CD4-positive, alpha-beta T cell (primary cell): ENCODE results near the gene SEPTIN11. TPM values are rescaled to one million over a fixed set of nuclear protein-coding genes. Genes with fewer than 3 reads are reported as not detected.

Experiments used
- ATAC-seq: fragments of 200-7000 bp; cut with Tn5 transposase; one replicate; pipeline ENCODE4 v1.10.0; 2022; ENCODE audit warnings: mild to moderate bottlenecking; ENCODE audit not compliant: poor library complexity
- CTCF ChIA-PET: fragments of 350-600 bp; sonication (Branson Sonifier 250); formaldehyde crosslinking; loops from one replicate; lab custom pipeline; 2021; ENCODE audit warnings: antibody characterized with exemption, inconsistent platforms; lab: Charles Lee
- POLR2A ChIA-PET: fragments of 350-600 bp; sonication (Branson Sonifier 250); formaldehyde crosslinking; loops from one replicate; lab custom pipeline; 2021; ENCODE audit warnings: antibody characterized with exemption, inconsistent platforms; lab: Charles Lee
- DNase-seq, 14 experiments: peaks; one replicate each; pipeline ENCODE4 v3.0.0-alpha.2; 2013 to 2020; ENCODE audit warnings: mixed read lengths in 2 of 14
- H3K27ac ChIP-seq, 2 donors: one replicate each; pipeline versions ENCODE4 v1.5.1 to v1.7.0; 2013; ENCODE audit warnings: low read length in 2 of 2, low read depth in 1 of 2, mild to moderate bottlenecking in 1 of 2
- H3K27me3 ChIP-seq, 2 experiments: 1 replicate in 1 of 2; 2 replicates in 1 of 2; pipeline versions ENCODE4 v1.6.1 to v1.7.0; 2013; ENCODE audit warnings: low read length in 2 of 2, control low read depth in 1 of 2, mild to moderate bottlenecking in 1 of 2, moderate library complexity in 1 of 2; ENCODE audit not compliant: insufficient read depth in 2 of 2, control insufficient read depth in 1 of 2
- H3K36me3 ChIP-seq: one replicate; pipeline ENCODE4 v1.6.1; 2013; ENCODE audit warnings: low read length, control low read depth; ENCODE audit not compliant: insufficient read depth
- H3K4me1 ChIP-seq: one replicate; pipeline ENCODE4 v1.6.1; 2013; ENCODE audit warnings: low read length, control low read depth; ENCODE audit not compliant: insufficient read depth
- H3K4me3 ChIP-seq: one replicate; pipeline ENCODE4 v1.5.1; 2013; ENCODE audit warnings: mild to moderate bottlenecking, low read length, moderate library complexity
- H3K9me3 ChIP-seq, 2 experiments: 1 replicate in 1 of 2; 2 replicates in 1 of 2; pipeline versions ENCODE4 v1.6.1 to v1.7.0; 2013; ENCODE audit warnings: low read length in 2 of 2, mild to moderate bottlenecking in 2 of 2, control low read depth in 1 of 2, moderate library complexity in 1 of 2; ENCODE audit not compliant: control insufficient read depth in 1 of 2, insufficient read depth in 1 of 2
- H3K27ac Mint-ChIP-seq: one replicate; pipeline ENCODE4 v1.8.0; 2020; ENCODE audit warnings: mixed read lengths
- H3K27me3 Mint-ChIP-seq: one replicate; pipeline ENCODE4 v1.8.0; 2021; ENCODE audit warnings: mixed read lengths
- H3K36me3 Mint-ChIP-seq: one replicate; pipeline ENCODE4 v1.8.0; 2021; ENCODE audit warnings: low read depth, mixed read lengths
- H3K4me1 Mint-ChIP-seq: one replicate; pipeline ENCODE4 v1.8.0; 2021; ENCODE audit warnings: low read depth, mixed read lengths
- H3K4me3 Mint-ChIP-seq: one replicate; pipeline ENCODE4 v1.8.0; 2020; ENCODE audit warnings: mild to moderate bottlenecking, mixed read lengths
- H3K9me3 Mint-ChIP-seq: one replicate; pipeline ENCODE4 v1.8.0; 2020; ENCODE audit warnings: mixed read lengths
- intact Hi-C, 2 experiments: fragments of 100-400 bp; cut with DNase I in 1 of 2; cut with micrococcal nuclease in 1 of 2; formaldehyde crosslinking; loops; one replicate each; pipeline versions ENCODE4 v1.15.1 to v1.9.0; 2023 to 2025; cut with DNase I, micrococcal nuclease
- total RNA-seq, 174 experiments: library from RNA in 2 of 174; stranded (reverse) in 2 of 174; gene quantifications; one replicate each; pipeline ENCODE4 v1.2.3 and lab custom pipeline; 2021 to 2026
- TF ChIP-seq, protein P1 (sequence below): fragments of 200-600 bp; IDR thresholded peaks from one replicate; pipeline ENCODE4 v1.8.0; 2022; ENCODE audit warnings: antibody characterized with exemption, mild to moderate bottlenecking

SEPTIN11 gene
- total RNA-seq, 2 experiments from 2014 or later, result 8.1 to 9.4 TPM

DNA sequence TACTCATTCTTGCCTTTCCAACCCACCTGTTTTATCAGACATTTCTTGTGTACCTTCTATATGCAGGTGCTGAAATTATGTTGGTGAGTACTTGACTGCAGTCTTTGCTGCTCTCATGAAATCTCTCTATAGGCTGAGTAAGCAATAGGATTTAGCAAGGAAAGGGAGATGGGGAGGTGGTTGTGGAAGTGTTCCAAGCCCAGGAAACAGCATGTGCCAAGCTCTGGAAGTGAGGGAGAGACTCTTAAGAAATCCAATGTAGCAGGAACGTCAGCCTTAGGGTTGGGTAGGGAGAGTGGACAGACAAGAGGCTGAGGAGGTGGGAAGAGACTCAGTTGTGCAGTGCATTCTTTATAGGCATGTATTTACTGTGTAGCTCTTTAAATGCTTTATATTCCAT, 5.6 kb downstream of the SEPTIN11 start:
- POLR2A ChIA-PET, result no interaction called here

GRCh38 chr4:76957004-76957738, 7.6 kb downstream of the SEPTIN11 start:
- ATAC-seq (no peak), DNase-seq (no peak)
- ChIA-PET CTCF (no interaction called here), POLR2A (no interaction called here)
- Mint-ChIP-seq H3K27ac (no peak overlapping the region), H3K4me1 (peaks cover 30% of the 10 kb centered on the region), H3K27me3 (no peaks in the 10 kb centered on the region), H3K4me3 (no peak overlapping the region), H3K36me3 (no peaks in the 10 kb centered on the region), H3K9me3 (no peaks in the 10 kb centered on the region)
- H3K9me3 ChIP-seq, result no peaks in the 10 kb centered on the region
- no peak overlapping the region for H3K4me3 ChIP-seq
- H3K4me1 ChIP-seq, result no peaks in the 10 kb centered on the region
- intact Hi-C loops, result loop anchor here in 1 of 2 experiments (10.0 kb wide), 1 partner anchor 248 kb away; no protein-coding TSS in a partner anchor
- no peak overlapping the region for H3K27ac ChIP-seq
- no peaks in the 10 kb centered on the region for H3K27me3 ChIP-seq
- H3K36me3 ChIP-seq, result no peaks in the 10 kb centered on the region
- TF ChIP-seq, protein P1, sequence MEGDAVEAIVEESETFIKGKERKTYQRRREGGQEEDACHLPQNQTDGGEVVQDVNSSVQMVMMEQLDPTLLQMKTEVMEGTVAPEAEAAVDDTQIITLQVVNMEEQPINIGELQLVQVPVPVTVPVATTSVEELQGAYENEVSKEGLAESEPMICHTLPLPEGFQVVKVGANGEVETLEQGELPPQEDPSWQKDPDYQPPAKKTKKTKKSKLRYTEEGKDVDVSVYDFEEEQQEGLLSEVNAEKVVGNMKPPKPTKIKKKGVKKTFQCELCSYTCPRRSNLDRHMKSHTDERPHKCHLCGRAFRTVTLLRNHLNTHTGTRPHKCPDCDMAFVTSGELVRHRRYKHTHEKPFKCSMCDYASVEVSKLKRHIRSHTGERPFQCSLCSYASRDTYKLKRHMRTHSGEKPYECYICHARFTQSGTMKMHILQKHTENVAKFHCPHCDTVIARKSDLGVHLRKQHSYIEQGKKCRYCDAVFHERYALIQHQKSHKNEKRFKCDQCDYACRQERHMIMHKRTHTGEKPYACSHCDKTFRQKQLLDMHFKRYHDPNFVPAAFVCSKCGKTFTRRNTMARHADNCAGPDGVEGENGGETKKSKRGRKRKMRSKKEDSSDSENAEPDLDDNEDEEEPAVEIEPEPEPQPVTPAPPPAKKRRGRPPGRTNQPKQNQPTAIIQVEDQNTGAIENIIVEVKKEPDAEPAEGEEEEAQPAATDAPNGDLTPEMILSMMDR, result no peak

More for the DNA sequence above, 5.6 kb downstream of the SEPTIN11 start:
- peaks cover 4% of the 10 kb centered on the region for H3K36me3 Mint-ChIP-seq
- ATAC-seq, result no peak
- CTCF ChIA-PET, result interaction anchor here (1.2 kb wide), 1 partner anchor 35 kb away, joined by 4 read pairs; no protein-coding TSS in a partner anchor
- no peaks in the 10 kb centered on the region for H3K27me3 Mint-ChIP-seq
- intact Hi-C loops, result loop anchor here in 1 of 2 experiments (10.0 kb wide), 1 partner anchor 250 kb away; no protein-coding TSS in a partner anchor
- Histone ChIP-seq H3K27ac (no peak overlapping the region), H3K4me3 (no peak overlapping the region), H3K27me3 (no peaks in the 10 kb centered on the region), H3K4me1 (peaks cover 13% of the 10 kb centered on the region), H3K36me3 (no peaks in the 10 kb centered on the region), H3K9me3 (no peaks in the 10 kb centered on the region)
- TF ChIP-seq, protein P1, result no peak
- no peak overlapping the region for H3K4me3 Mint-ChIP-seq
- H3K27ac Mint-ChIP-seq, result no peak overlapping the region
- no peaks in the 10 kb centered on the region for H3K9me3 Mint-ChIP-seq
- H3K4me1 Mint-ChIP-seq, result peaks cover 31% of the 10 kb centered on the region
- no peak for DNase-seq

DNA sequence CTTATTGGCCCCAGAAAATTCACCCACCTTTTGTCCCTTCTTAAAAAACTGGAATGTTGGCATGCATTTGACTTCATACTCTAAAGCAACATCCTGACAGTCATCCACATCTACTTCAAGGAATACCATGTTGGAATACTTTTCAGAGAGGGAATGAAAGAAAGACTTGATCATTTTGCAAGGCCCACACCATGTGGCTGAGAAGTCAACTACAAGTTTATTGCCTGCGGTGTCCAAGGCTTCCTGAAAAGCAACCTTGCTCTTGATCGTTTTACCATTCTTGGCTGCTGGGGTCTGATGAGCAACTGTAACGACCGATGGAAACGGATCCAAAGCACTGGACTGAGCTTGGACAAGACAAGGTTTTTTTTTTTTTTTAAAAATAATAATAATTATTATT, 9.3 kb downstream of the SEPTIN11 start:
- TF ChIP-seq, protein P1, result no peak
- H3K36me3 ChIP-seq, result no peaks in the 10 kb centered on the region
- no peaks in the 10 kb centered on the region for H3K9me3 ChIP-seq
- H3K4me1 ChIP-seq, result no peaks in the 10 kb centered on the region
- Mint-ChIP-seq H3K9me3 (no peaks in the 10 kb centered on the region), H3K27me3 (no peaks in the 10 kb centered on the region), H3K36me3 (no peaks in the 10 kb centered on the region), H3K27ac (no peak overlapping the region), H3K4me1 (peaks cover 25% of the 10 kb centered on the region), H3K4me3 (no peak overlapping the region)
- no peak overlapping the region for H3K4me3 ChIP-seq
- no peaks in the 10 kb centered on the region for H3K27me3 ChIP-seq
- ChIA-PET CTCF (no interaction called here), POLR2A (interaction anchor here (0.7 kb wide), 1 partner anchor 1658 kb away, joined by 3 read pairs; no protein-coding TSS in a partner anchor)
- DNase-seq (no peak), ATAC-seq (no peak)
- H3K27ac ChIP-seq, result no peak overlapping the region
- intact Hi-C loops, result loop anchor here in 1 of 2 experiments (10.0 kb wide), 1 partner anchor 246 kb away; no protein-coding TSS in a partner anchor
